Liver (tissue), 9 donors: ENCODE data around the gene DIPK1C. TPM values are rescaled to one million over a fixed set of nuclear protein-coding genes. Genes with fewer than 3 reads are reported as not detected.

Source experiments
- DNase-seq: peaks from one replicate; pipeline ENCODE4 v3.0.0-alpha.2; 2017; ENCODE audit warnings: low spot score
- H3K27ac ChIP-seq, 2 donors: one replicate each; pipeline ENCODE4 v1.7.0; 2013; ENCODE audit warnings: inconsistent platforms in 2 of 2, low read length in 2 of 2, control low read depth in 1 of 2, low read depth in 1 of 2, mild to moderate bottlenecking in 1 of 2
- H3K27me3 ChIP-seq, 4 donors: one replicate each; pipeline versions ENCODE4 v1.6.1 to v1.7.0; 2013; ENCODE audit warnings: low read length in 3 of 4, inconsistent platforms in 1 of 4, mild to moderate bottlenecking in 1 of 4, moderate library complexity in 1 of 4; ENCODE audit not compliant: control insufficient read depth in 4 of 4, insufficient read depth in 4 of 4
- H3K36me3 ChIP-seq, 4 donors: one replicate each; pipeline versions ENCODE4 v1.6.1 to v1.7.0; 2013; ENCODE audit warnings: low read length in 3 of 4, mild to moderate bottlenecking in 3 of 4, low read depth in 1 of 4, moderate library complexity in 1 of 4; ENCODE audit not compliant: control insufficient read depth in 4 of 4, insufficient read depth in 3 of 4
- H3K4me1 ChIP-seq, 4 donors: one replicate each; pipeline versions ENCODE4 v1.6.1 to v1.7.0; 2013; ENCODE audit warnings: low read length in 3 of 4, mild to moderate bottlenecking in 3 of 4, moderate library complexity in 1 of 4; ENCODE audit not compliant: control insufficient read depth in 4 of 4, insufficient read depth in 4 of 4
- H3K4me3 ChIP-seq, 3 donors: one replicate each; pipeline versions ENCODE4 v1.6.1 to v1.7.0; 2013; ENCODE audit warnings: low read length in 3 of 3, control low read depth in 1 of 3, low read depth in 1 of 3, mild to moderate bottlenecking in 1 of 3
- H3K9ac ChIP-seq, 2 donors: one replicate each; pipeline ENCODE4 v1.7.0; 2013; ENCODE audit warnings: low read length in 2 of 2, mild to moderate bottlenecking in 2 of 2, moderate library complexity in 2 of 2, control low read depth in 1 of 2, low read depth in 1 of 2
- H3K9me3 ChIP-seq, 4 donors: one replicate each; pipeline versions ENCODE4 v1.6.1 to v1.7.0; 2013; ENCODE audit warnings: low read length in 3 of 4; ENCODE audit not compliant: control insufficient read depth in 4 of 4
- ATF3 ChIP-seq: IDR thresholded peaks from 2 replicates; pipeline ENCODE4 v1.6.1; 2016; ENCODE audit warnings: antibody characterized with exemption
- CTCF ChIP-seq: fragments of 150-350 bp; IDR thresholded peaks from 2 replicates; pipeline ENCODE4 v1.5.1; 2017; ENCODE audit warnings: improper control_type of control experiment, low read depth, low read length; ENCODE audit not compliant: missing input control
- EGR1 ChIP-seq, 2 donors: IDR thresholded peaks; 2 replicates each; pipeline ENCODE4 v1.6.1; 2016 to 2018; ENCODE audit warnings: antibody characterized with exemption in 2 of 2, low read depth in 2 of 2
- FOXA1 ChIP-seq: IDR thresholded peaks from 2 replicates; pipeline ENCODE4 v1.6.1; 2016; ENCODE audit warnings: antibody characterized with exemption
- FOXA2 ChIP-seq: IDR thresholded peaks from 2 replicates; pipeline ENCODE4 v1.6.1; 2016; ENCODE audit warnings: antibody characterized with exemption
- GABPA ChIP-seq, 2 donors: IDR thresholded peaks in 1 of 2; conservative IDR thresholded peaks in 1 of 2; 2 replicates each; pipeline ENCODE4 v1.6.1; 2016; ENCODE audit warnings: antibody characterized with exemption in 2 of 2, mild to moderate bottlenecking in 1 of 2, moderate library complexity in 1 of 2
- HNF4A ChIP-seq, 2 donors: conservative IDR thresholded peaks; 2 replicates each; pipeline ENCODE4 v1.6.1; 2016; ENCODE audit warnings: antibody characterized with exemption in 2 of 2, mild to moderate bottlenecking in 2 of 2
- HNF4G ChIP-seq: IDR thresholded peaks from 2 replicates; pipeline ENCODE4 v1.6.1; 2016; ENCODE audit warnings: antibody characterized with exemption
- JUND ChIP-seq, 2 donors: IDR thresholded peaks; 2 replicates each; pipeline ENCODE4 v1.6.1; 2016; ENCODE audit warnings: antibody characterized with exemption in 2 of 2
- MAX ChIP-seq: IDR thresholded peaks from 2 replicates; pipeline ENCODE4 v1.6.1; 2016; ENCODE audit warnings: antibody characterized with exemption
- NR2F2 ChIP-seq: IDR thresholded peaks from 2 replicates; pipeline ENCODE4 v1.6.1; 2016; ENCODE audit warnings: antibody characterized with exemption
- RAD21 ChIP-seq, 2 donors: IDR thresholded peaks; 2 replicates each; pipeline ENCODE4 v1.6.1; 2016; ENCODE audit warnings: antibody characterized with exemption in 2 of 2, mild to moderate bottlenecking in 2 of 2
- REST ChIP-seq: IDR thresholded peaks from 2 replicates; pipeline ENCODE4 v1.6.1; 2016; ENCODE audit warnings: antibody characterized with exemption, mild to moderate bottlenecking
- RXRA ChIP-seq, 2 donors: IDR thresholded peaks; 2 replicates each; pipeline ENCODE4 v1.6.1; 2017 to 2018; ENCODE audit warnings: antibody characterized with exemption in 2 of 2, mild to moderate bottlenecking in 1 of 2
- SP1 ChIP-seq: IDR thresholded peaks from 2 replicates; pipeline ENCODE4 v1.6.1; 2018; ENCODE audit warnings: antibody characterized with exemption, mild to moderate bottlenecking
- TAF1 ChIP-seq: conservative IDR thresholded peaks from 2 replicates; pipeline ENCODE4 v1.6.1; 2016; ENCODE audit warnings: antibody characterized with exemption, mild to moderate bottlenecking
- YY1 ChIP-seq: IDR thresholded peaks from 2 replicates; pipeline ENCODE4 v1.6.1; 2016; ENCODE audit warnings: antibody characterized with exemption, mild to moderate bottlenecking
- ZBTB33 ChIP-seq: IDR thresholded peaks from 2 replicates; pipeline ENCODE4 v1.6.1; 2016; ENCODE audit warnings: antibody characterized with exemption
- WGBS: extraction: QIAGEN DNeasy Blood & Tissue Kit; methylation state at CpG from one replicate; pipeline ENCODE4 v1.1.7; 2013; 5-methylcytosine and 5-hydroxymethylcytosine counted together
- polyA plus RNA-seq, 2 donors: library from polyadenylated mRNA; stranded (reverse) in 1 of 2; unstranded in 1 of 2; fragments of 200-250 nt in 1 of 2; fragments of >200 nt in 1 of 2; fragmentation: Nextera tagmentation in 1 of 2; extraction: Ambion mirVana in 1 of 2; gene quantifications; one replicate each; pipeline versions ENCODE4 v1.2.1 to v1.2.3, GENCODE V29; 2013 to 2015
- total RNA-seq, 2 donors: library from RNA; depleted of rRNA; stranded (reverse); fragments of >200 nt; gene quantifications; one replicate each; pipeline ENCODE4 v1.2.3, GENCODE V29; 2014
- donor health status: healthy.
- donor health status: healthy.
- donor health status: healthy.
- donor health status: healthy.
- donor health status: healthy.

The DIPK1C gene
- total and polyA plus RNA-seq, 4 donors = 0.06 to 0.19 (median 0.08) TPM; not detected in 1

GRCh38 chr18:74450626-74451025, 6.5 kb downstream of the DIPK1C start:
- TF ChIP-seq MAX (no peak), TAF1 (no peak), FOXA2 (no peak), NR2F2 (no peak), GABPA (IDR thresholded peaks at IDR 0.05 in 1 of 2, conservative IDR thresholded peaks at IDR 0.05 in 1 of 2) (no peak), HNF4A (conservative IDR thresholded peaks at IDR 0.05) (no peak), ATF3 (no peak), SP1 (no peak), RXRA (IDR thresholded peaks at IDR 0.05) (no peak), RAD21 (IDR thresholded peaks at IDR 0.05) (no peak), CTCF (no peak), JUND (IDR thresholded peaks at IDR 0.05) (no peak), ZBTB33 (no peak), FOXA1 (no peak), YY1 (no peak), HNF4G (no peak), REST (no peak), EGR1 (IDR thresholded peaks at IDR 0.05; ENCODE audit: low read depth in 2 of 2) (no peak)
- WGBS = 83% methylated on average over 7 of the region's 7 CpGs
- H3K4me3 ChIP-seq = no peak overlapping the region

More at GRCh38 chr18:74450626-74451025, 6.5 kb downstream of the DIPK1C start:
- no peak overlapping the region for H3K27ac ChIP-seq
- peaks cover 0 to 5% (median 1%) of the 10 kb centered on the region in 4 donors for H3K27me3 ChIP-seq
- DNase-seq = no peak
- H3K9me3 ChIP-seq = no peaks in the 10 kb centered on the region
- H3K4me1 ChIP-seq = no peaks in the 10 kb centered on the region
- H3K9ac ChIP-seq = no peak overlapping the region
- no peaks in the 10 kb centered on the region for H3K36me3 ChIP-seq
